GM23338 (cell line): ENCODE measurements around the gene FTH1. TPM values are rescaled to one million over a fixed set of nuclear protein-coding genes. Genes with fewer than 3 reads are reported as not detected.
A peak's percentile ranks its signal among the peaks of the same experiment; 100 is the strongest.

Experiments used
- ATAC-seq: fragments of 200-7000 bp; cut with Tn5 transposase; 3 replicates; pipeline ENCODE4 v1.9.1; 2020
- DNase-seq: peaks from one replicate; pipeline ENCODE4 v3.0.0-alpha.2; 2015; ENCODE audit warnings: low spot score
- H2AFZ ChIP-seq: fragments of 200-600 bp; sonication (generic); 2 replicates; pipeline ENCODE4 v1.8.0; 2016; ENCODE audit warnings: antibody characterized with exemption, mild to moderate bottlenecking, moderate library complexity
- H3F3A ChIP-seq: fragments of 200-600 bp; sonication (generic); replicated peaks from 2 replicates; pipeline ENCODE4 v1.8.0; 2017; ENCODE audit warnings: antibody characterized with exemption, mixed run types, low read depth
- H3K27ac ChIP-seq: fragments of 200-600 bp; sonication (generic); 2 replicates; pipeline ENCODE4 v1.6.1; 2016; ENCODE audit warnings: low read depth
- H3K27me3 ChIP-seq: fragments of 200-600 bp; sonication (generic); 2 replicates; pipeline ENCODE4 v1.8.0; 2016; ENCODE audit warnings: mild to moderate bottlenecking, mixed run types, moderate library complexity; ENCODE audit not compliant: insufficient read depth
- H3K36me3 ChIP-seq: fragments of 200-600 bp; sonication (generic); 2 replicates; pipeline ENCODE4 v1.8.0; 2016; ENCODE audit warnings: mild to moderate bottlenecking; ENCODE audit not compliant: insufficient read depth
- H3K4me1 ChIP-seq: fragments of 200-600 bp; sonication (generic); 2 replicates; pipeline ENCODE4 v1.8.0; 2016; ENCODE audit warnings: mild to moderate bottlenecking, moderate library complexity; ENCODE audit not compliant: insufficient read depth
- H3K4me2 ChIP-seq: fragments of 200-600 bp; sonication (generic); 2 replicates; pipeline ENCODE4 v1.7.1; 2017; ENCODE audit warnings: mixed run types
- H3K4me3 ChIP-seq: fragments of 200-600 bp; sonication (generic); 2 replicates; pipeline ENCODE4 v1.6.1; 2016; ENCODE audit warnings: mixed run types
- H3K79me2 ChIP-seq: fragments of 200-600 bp; sonication (generic); replicated peaks from 2 replicates; pipeline ENCODE4 v1.8.0; 2017; ENCODE audit warnings: mild to moderate bottlenecking; ENCODE audit not compliant: insufficient read depth
- H3K9me2 ChIP-seq: fragments of 200-600 bp; sonication (generic); 2 replicates; pipeline ENCODE4 v1.8.0; 2017; ENCODE audit not compliant: insufficient read depth
- H4K20me1 ChIP-seq: fragments of 200-600 bp; sonication (generic); replicated peaks from 2 replicates; pipeline ENCODE4 v1.8.0; 2017; ENCODE audit warnings: mild to moderate bottlenecking; ENCODE audit not compliant: insufficient read depth
- H3K27ac Mint-ChIP-seq: 2 replicates; pipeline ENCODE4 v1.8.0; 2020; ENCODE audit warnings: inconsistent platforms, mild to moderate bottlenecking, moderate library complexity, mixed read lengths
- H3K27me3 Mint-ChIP-seq: 3 replicates; pipeline ENCODE4 v1.8.0; 2022; ENCODE audit warnings: low read depth, mild to moderate bottlenecking, moderate library complexity, mixed read lengths, inconsistent platforms; ENCODE audit not compliant: insufficient read depth, poor library complexity
- H3K36me3 Mint-ChIP-seq: 3 replicates; pipeline ENCODE4 v1.8.0; 2021; ENCODE audit warnings: low read depth, mild to moderate bottlenecking, inconsistent platforms, moderate library complexity, mixed read lengths
- H3K4me1 Mint-ChIP-seq: 3 replicates; pipeline ENCODE4 v1.8.0; 2020; ENCODE audit warnings: mild to moderate bottlenecking, inconsistent platforms, mixed read lengths
- H3K4me3 Mint-ChIP-seq: 3 replicates; pipeline ENCODE4 v1.8.0; 2021; ENCODE audit warnings: moderate library complexity, mild to moderate bottlenecking, inconsistent platforms, mixed read lengths
- H3K9me3 Mint-ChIP-seq: 3 replicates; pipeline ENCODE4 v1.8.0; 2020; ENCODE audit warnings: moderate library complexity, mild to moderate bottlenecking, inconsistent platforms, mixed read lengths
- CREB1 ChIP-seq: fragments of 250-450 bp; sonication (Bioruptor Pico); IDR thresholded peaks from 2 replicates; pipeline ENCODE4 v1.5.0; 2020; ENCODE audit warnings: low read depth, mild to moderate bottlenecking, moderate library complexity
- JUNB ChIP-seq: IDR thresholded peaks from one replicate; pipeline ENCODE4 v1.6.1; 2016; ENCODE audit warnings: antibody characterized with exemption; ENCODE audit not compliant: unreplicated experiment
- NANOG ChIP-seq: IDR thresholded peaks from 2 replicates; pipeline ENCODE4 v1.6.1; 2016; ENCODE audit warnings: antibody characterized with exemption, borderline replicate concordance
- STAT1 ChIP-seq: IDR thresholded peaks from one replicate; pipeline ENCODE4 v1.6.1; 2016; ENCODE audit warnings: antibody characterized with exemption; ENCODE audit not compliant: unreplicated experiment
- ZNF114 ChIP-seq: fragments of 250-450 bp; sonication (Bioruptor Pico); IDR thresholded peaks from 2 replicates; pipeline ENCODE4 v1.5.0; 2020; ENCODE audit warnings: mild to moderate bottlenecking, moderate library complexity
- ZNF331 ChIP-seq: fragments of 250-450 bp; sonication (Bioruptor Pico); IDR thresholded peaks from 2 replicates; pipeline ENCODE4 v1.5.0; 2020; ENCODE audit warnings: low read depth, mild to moderate bottlenecking, moderate library complexity
- polyA plus RNA-seq: library from polyadenylated mRNA; unstranded; fragments of >200 nt; fragmentation: Nextera tagmentation; extraction: Ambion mirVana; gene quantifications from 2 replicates; pipeline ENCODE4 v1.2.1, GENCODE V29; 2016
- total RNA-seq: library from RNA; depleted of rRNA; stranded (reverse); fragments of >200 nt; shearing (Covaris generic); gene quantifications from 2 replicates; pipeline ENCODE4 v1.2.3, GENCODE V29; 2014
- TF ChIP-seq, protein P1 (sequence below): fragments of 250-450 bp; sonication (Bioruptor Pico); IDR thresholded peaks from 2 replicates; pipeline ENCODE4 v1.5.0; 2020; ENCODE audit warnings: mild to moderate bottlenecking, moderate library complexity
- TF ChIP-seq, protein P2 (sequence below): IDR thresholded peaks from 2 replicates; pipeline ENCODE4 v1.6.1; 2016; ENCODE audit warnings: antibody characterized with exemption
- TF ChIP-seq, protein P3 (sequence below), 2 experiments: fragments of 200-600 bp in 1 of 2; sonication (generic) in 1 of 2; conservative IDR thresholded peaks; 2 replicates each; pipeline versions ENCODE4 v1.5.1 to v1.6.1; 2016 to 2017; ENCODE audit warnings: antibody characterized with exemption in 2 of 2, low read depth in 2 of 2, mild to moderate bottlenecking in 2 of 2, moderate library complexity in 1 of 2

FTH1 gene
- total and polyA plus RNA-seq, 2 experiments from 2014 or later: 718 to 2,750 TPM

DNA sequence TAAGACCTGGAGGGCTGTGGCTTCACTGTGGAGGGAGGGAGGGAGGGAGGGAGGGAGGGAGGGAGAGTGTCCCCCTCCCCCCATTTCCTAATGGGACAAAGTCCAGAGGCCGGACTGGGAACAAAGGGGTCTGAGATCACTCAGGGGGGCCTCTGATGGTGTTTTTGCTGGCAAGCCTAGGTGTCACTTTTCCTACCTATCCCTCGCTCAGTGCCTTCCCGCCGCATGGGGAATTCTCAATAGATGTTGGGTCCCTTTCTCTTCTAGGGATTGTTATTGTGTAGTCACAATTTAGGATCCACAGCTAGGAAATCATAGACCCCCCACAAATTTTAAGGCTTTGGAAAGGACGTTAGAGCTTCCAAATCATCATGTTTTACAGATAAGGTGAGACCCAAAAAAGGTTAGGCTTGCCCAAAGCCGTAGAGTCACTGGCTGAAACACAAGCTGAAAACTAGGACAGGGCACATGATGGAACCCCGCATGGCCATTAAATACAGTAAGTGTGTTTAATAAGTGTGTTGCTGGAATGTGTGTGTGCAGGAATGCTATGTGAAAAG lies 4.8 kb upstream of the FTH1 start (continued):
- TF ChIP-seq, protein P1, sequence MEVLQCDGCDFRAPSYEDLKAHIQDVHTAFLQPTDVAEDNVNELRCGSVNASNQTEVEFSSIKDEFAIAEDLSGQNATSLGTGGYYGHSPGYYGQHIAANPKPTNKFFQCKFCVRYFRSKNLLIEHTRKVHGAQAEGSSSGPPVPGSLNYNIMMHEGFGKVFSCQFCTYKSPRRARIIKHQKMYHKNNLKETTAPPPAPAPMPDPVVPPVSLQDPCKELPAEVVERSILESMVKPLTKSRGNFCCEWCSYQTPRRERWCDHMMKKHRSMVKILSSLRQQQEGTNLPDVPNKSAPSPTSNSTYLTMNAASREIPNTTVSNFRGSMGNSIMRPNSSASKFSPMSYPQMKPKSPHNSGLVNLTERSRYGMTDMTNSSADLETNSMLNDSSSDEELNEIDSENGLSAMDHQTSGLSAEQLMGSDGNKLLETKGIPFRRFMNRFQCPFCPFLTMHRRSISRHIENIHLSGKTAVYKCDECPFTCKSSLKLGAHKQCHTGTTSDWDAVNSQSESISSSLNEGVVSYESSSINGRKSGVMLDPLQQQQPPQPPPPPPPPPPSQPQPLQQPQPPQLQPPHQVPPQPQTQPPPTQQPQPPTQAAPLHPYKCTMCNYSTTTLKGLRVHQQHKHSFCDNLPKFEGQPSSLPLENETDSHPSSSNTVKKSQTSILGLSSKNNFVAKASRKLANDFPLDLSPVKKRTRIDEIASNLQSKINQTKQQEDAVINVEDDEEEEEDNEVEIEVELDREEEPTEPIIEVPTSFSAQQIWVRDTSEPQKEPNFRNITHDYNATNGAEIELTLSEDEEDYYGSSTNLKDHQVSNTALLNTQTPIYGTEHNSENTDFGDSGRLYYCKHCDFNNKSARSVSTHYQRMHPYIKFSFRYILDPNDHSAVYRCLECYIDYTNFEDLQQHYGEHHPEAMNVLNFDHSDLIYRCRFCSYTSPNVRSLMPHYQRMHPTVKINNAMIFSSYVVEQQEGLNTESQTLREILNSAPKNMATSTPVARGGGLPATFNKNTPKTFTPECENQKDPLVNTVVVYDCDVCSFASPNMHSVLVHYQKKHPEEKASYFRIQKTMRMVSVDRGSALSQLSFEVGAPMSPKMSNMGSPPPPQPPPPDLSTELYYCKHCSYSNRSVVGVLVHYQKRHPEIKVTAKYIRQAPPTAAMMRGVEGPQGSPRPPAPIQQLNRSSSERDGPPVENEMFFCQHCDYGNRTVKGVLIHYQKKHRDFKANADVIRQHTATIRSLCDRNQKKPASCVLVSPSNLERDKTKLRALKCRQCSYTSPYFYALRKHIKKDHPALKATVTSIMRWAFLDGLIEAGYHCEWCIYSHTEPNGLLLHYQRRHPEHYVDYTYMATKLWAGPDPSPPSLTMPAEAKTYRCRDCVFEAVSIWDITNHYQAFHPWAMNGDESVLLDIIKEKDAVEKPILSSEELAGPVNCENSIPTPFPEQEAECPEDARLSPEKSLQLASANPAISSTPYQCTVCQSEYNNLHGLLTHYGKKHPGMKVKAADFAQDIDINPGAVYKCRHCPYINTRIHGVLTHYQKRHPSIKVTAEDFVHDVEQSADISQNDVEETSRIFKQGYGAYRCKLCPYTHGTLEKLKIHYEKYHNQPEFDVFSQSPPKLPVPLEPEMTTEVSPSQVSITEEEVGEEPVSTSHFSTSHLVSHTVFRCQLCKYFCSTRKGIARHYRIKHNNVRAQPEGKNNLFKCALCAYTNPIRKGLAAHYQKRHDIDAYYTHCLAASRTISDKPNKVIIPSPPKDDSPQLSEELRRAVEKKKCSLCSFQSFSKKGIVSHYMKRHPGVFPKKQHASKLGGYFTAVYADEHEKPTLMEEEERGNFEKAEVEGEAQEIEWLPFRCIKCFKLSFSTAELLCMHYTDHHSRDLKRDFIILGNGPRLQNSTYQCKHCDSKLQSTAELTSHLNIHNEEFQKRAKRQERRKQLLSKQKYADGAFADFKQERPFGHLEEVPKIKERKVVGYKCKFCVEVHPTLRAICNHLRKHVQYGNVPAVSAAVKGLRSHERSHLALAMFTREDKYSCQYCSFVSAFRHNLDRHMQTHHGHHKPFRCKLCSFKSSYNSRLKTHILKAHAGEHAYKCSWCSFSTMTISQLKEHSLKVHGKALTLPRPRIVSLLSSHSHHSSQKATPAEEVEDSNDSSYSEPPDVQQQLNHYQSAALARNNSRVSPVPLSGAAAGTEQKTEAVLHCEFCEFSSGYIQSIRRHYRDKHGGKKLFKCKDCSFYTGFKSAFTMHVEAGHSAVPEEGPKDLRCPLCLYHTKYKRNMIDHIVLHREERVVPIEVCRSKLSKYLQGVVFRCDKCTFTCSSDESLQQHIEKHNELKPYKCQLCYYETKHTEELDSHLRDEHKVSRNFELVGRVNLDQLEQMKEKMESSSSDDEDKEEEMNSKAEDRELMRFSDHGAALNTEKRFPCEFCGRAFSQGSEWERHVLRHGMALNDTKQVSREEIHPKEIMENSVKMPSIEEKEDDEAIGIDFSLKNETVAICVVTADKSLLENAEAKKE (CRISPR knock-in tag): no peak

DNA sequence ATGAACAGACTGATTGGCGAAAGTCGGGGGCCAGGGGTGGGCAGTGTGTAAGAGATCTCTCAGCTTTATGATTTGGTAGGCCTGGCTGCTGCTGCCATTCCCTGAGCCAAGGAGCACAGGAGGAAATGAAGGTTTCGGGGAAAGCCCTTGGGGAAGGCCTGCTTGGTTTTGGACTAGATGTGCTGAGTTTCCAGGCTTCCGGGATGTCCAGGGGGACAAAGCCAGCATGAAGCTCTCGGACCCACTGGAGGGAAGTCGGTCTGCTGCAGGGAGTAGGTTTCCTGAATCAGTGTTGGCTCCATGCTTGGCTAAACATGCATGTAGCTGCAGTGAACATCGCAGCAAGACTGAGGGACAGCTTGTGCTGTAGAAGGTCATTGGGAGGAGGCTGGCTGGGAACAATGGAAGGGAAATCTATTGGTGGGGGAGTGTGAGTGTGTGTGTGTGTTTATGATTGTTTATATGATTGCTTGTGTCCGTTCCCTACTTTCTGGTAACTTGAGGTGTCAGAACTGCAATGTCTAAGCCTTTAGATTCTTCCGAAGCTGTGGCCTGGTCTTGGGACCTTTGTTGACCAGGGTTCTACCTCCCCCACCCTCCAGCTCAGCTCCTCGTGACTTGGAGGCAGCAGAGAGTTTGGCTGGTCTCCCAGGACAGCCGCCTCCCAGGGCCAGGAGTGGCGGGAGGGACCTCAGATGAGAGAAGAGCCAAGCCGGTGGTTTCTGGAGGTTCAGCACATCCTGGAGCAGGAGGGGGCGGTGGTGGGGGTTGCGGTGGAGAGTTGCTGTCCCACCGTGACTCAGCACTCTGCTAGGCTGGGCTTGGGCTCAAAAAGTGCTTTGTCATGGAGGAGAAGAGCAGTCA lies 4.0 kb upstream of the FTH1 start:
- peaks cover 49% of the 10 kb centered on the region for H3K4me1 Mint-ChIP-seq
- TF ChIP-seq, protein P2, sequence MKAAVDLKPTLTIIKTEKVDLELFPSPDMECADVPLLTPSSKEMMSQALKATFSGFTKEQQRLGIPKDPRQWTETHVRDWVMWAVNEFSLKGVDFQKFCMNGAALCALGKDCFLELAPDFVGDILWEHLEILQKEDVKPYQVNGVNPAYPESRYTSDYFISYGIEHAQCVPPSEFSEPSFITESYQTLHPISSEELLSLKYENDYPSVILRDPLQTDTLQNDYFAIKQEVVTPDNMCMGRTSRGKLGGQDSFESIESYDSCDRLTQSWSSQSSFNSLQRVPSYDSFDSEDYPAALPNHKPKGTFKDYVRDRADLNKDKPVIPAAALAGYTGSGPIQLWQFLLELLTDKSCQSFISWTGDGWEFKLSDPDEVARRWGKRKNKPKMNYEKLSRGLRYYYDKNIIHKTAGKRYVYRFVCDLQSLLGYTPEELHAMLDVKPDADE: no peak
- no peak for TF ChIP-seq STAT1
- no peak for TF ChIP-seq NANOG
- no peak for TF ChIP-seq ZNF114 (CRISPR knock-in tag)
- TF ChIP-seq JUNB: no peak
- TF ChIP-seq, protein P3, sequence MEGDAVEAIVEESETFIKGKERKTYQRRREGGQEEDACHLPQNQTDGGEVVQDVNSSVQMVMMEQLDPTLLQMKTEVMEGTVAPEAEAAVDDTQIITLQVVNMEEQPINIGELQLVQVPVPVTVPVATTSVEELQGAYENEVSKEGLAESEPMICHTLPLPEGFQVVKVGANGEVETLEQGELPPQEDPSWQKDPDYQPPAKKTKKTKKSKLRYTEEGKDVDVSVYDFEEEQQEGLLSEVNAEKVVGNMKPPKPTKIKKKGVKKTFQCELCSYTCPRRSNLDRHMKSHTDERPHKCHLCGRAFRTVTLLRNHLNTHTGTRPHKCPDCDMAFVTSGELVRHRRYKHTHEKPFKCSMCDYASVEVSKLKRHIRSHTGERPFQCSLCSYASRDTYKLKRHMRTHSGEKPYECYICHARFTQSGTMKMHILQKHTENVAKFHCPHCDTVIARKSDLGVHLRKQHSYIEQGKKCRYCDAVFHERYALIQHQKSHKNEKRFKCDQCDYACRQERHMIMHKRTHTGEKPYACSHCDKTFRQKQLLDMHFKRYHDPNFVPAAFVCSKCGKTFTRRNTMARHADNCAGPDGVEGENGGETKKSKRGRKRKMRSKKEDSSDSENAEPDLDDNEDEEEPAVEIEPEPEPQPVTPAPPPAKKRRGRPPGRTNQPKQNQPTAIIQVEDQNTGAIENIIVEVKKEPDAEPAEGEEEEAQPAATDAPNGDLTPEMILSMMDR (conservative IDR thresholded peaks at IDR 0.05; ENCODE audit: low read depth in 2 of 2): no peak
- no peak for TF ChIP-seq ZNF331
- 0 out of 2 replicates have a peak, but pooled peaks have one; percentile 5 for TF ChIP-seq CREB1 (CRISPR knock-in tag)

More for the DNA sequence above, 4.0 kb upstream of the FTH1 start:
- 0 out of 2 replicates have a peak overlapping the region, but pooled peaks have one; percentile 47 for H2AFZ ChIP-seq
- ATAC-seq (peak; percentile 53), DNase-seq (peak; percentile 98)
- H3K79me2 ChIP-seq: peaks cover 24% of the 10 kb centered on the region
- H3K4me3 Mint-ChIP-seq: peak overlapping the region; percentile 1; the same call in 1 of the 3 replicates
- no peaks in the 10 kb centered on the region for H3K9me3 Mint-ChIP-seq
- 0 out of 2 replicates have a peak, but pooled peaks cover 10% of the 10 kb centered on the region for H3F3A ChIP-seq
- peaks cover 39% of the 10 kb centered on the region for H3K4me1 ChIP-seq
- peak overlapping the region; percentile 25; the same call in 1 of the 2 replicates for H3K4me3 ChIP-seq
- peak overlapping the region; percentile 90 for H3K27ac ChIP-seq
- H3K36me3 Mint-ChIP-seq: peaks cover 5% of the 10 kb centered on the region
- H3K27ac Mint-ChIP-seq: peak overlapping the region; percentile 94
- peaks cover 5% of the 10 kb centered on the region for H4K20me1 ChIP-seq
- peaks cover 29% of the 10 kb centered on the region for H3K27me3 Mint-ChIP-seq
- H3K27me3 ChIP-seq: no peaks in the 10 kb centered on the region
- H3K36me3 ChIP-seq: peaks cover 1% of the 10 kb centered on the region; the same call in 1 of the 2 replicates
- H3K4me2 ChIP-seq: peak overlapping the region; percentile 63
- 0 out of 2 replicates have a peak, but pooled peaks cover 4% of the 10 kb centered on the region for H3K9me2 ChIP-seq
